T-helper 1 cell (primary cell): Measurements from ENCODE around the gene STOML3.

ENCODE experiments used
- DNase-seq, 5 donors: peaks; one replicate each; pipeline ENCODE4 v3.0.0-alpha.2; 2012 to 2020

STOML3 gene

GRCh38 chr13:38980750-38981078 lies 9.9 kb downstream of the STOML3 start:
- DNase-seq = no peak

DNA sequence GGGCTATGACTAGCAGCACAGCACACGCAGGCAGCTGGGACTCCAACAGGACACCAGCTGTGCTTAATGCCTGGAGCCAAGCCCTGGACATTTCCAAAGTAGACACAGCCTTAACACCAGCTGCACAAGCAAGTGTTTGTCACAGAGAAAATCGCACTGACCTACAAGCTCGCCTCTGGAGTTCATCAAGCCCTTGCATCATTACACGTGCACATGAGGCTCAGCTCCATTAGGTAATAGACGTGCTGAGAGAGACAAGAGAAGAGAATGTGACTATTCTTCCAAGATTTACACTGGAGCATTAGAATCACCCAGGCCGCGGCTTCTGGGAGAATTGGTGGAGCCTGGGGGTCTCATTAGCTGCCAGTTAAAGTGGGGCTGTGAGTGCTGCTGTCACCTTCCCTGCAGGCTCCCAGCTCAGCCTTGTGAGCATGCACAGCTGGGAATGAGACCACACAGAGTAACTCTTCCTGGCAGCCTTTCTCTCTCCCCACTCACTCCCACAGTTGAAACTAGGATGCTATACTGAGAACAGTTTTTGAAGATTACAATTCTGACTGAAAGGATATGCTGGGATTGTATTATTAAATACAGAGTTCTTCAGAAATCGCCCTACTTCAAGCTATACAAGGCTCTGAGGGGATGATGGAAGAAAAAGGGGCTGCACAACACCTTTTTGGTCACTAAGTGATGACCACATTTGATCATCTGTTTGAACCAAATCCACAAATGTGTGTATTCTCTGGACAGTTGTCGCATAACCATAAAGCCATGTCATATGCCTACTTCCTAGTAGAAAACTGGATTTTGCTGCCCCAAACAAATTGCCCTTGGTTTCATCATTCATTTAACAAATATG lies 10.5 kb downstream of the STOML3 start:
- DNase-seq = no peak

DNA sequence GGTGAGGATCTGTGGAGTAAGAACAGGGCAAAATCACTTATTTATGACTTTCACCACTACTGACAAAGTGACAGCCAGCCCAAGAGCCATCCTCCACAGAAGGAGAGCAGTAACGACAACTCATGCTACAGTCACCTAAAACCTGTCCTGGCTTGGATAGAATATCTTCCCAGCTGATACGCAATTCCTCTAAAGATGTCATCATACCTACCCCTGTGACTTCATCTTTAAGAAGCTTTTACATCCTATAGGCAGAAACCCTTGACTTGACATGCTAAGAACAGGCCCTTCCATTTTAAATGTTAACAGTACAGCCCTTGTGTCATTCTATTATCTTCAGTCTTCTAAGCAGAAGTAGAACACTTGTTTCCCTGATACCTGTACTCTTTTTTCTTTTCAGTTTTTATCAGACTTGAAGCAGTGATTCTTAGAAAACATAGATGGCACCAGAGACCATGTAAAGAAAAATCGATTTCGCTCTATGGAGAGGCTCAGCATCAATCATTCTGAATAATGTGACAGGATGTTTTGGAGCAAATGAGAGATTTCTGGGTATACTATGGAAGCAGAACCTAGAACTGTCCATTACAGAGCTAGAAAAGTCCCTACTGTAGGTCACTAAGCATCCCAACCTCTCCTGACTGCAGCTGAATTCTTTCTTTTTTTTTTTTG lies 20.1 kb downstream of the STOML3 start:
- DNase-seq = no peak

- no peak for DNase-seq
Measured at GRCh38 chr13:38969187-38969586, 21.4 kb downstream of the STOML3 start.

DNA sequence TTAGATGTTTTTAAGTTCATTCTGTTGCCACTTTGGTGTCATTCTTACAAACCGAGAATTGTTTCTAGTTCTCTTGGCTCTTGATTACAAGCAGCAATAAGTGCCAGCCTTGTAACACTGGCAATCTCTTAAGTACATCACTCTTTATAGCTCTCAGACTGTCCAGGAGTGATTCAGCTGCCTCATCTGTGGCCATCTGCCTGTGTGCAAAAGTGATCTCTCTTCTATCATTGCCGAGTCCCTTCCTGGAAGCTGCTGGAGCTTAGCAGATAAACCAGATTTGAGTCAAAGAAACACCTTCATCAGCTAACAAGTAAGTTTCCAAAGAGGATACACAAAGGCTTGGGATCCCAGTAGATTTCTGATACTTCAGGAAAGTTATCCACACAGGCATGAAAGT lies 23.2 kb downstream of the STOML3 start:
- no peak for DNase-seq

GRCh38 chr13:38965281-38965680 lies 25.4 kb downstream of the STOML3 start:
- DNase-seq = no peak

GRCh38 chr13:38960175-38960574 lies 30.5 kb downstream of the STOML3 start:
- DNase-seq = no peak

DNA sequence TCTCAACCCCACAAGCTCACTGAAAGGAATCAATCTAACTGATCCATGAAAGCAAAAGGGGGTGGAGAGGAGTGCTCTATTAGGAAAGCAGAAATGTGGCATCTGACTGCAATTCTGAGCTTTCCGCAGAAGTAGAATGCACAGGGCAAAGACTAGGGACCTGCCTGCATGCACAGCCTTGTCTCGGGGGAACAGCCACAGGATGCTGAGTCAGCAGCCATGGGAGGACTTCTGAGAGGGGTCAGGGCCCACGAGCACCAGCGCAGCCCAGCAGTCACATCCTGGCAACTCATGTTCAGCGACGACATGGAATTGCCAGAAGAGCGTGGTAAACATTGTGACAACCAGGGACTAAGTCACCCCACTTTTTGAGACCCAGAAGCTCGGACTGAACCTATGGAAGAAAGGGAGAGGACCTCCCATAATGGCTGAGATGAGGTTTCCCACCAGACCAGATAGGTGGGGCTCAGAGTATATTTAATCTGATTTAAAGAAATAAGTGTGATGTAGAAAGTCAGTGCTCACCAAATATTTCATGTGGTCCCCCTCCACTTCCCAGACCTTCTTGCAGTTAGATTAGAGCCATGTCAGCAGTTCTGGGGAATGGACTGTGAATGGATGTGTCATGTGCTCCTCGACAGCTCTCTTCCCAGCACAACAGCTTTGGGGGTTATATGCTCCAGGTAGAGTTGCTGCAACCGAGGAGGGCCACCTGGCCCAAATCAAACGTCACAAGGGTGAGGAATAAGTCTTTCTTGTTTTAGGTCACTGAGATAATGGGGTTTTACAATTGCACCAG lies 32.6 kb downstream of the STOML3 start:
- DNase-seq = no peak

DNA sequence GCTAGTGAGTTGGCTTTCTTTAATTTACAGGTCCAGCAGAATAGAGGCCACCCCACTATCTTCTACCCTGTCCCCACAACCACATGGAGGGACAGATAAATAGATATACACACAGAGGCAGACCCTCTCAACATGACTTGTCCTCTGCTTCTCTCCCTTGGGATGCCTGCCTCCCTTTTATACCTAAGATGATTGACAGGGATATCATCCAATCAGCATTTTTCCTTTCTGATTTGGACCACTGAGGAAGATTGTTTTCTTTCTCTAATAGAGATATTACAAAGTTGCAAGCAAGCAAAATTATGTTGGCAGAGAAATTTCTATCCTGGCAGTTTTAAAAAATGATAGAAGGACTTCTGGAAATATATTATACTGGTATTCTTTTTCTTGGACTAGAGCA lies 35.8 kb downstream of the STOML3 start:
- DNase-seq = no peak

DNA sequence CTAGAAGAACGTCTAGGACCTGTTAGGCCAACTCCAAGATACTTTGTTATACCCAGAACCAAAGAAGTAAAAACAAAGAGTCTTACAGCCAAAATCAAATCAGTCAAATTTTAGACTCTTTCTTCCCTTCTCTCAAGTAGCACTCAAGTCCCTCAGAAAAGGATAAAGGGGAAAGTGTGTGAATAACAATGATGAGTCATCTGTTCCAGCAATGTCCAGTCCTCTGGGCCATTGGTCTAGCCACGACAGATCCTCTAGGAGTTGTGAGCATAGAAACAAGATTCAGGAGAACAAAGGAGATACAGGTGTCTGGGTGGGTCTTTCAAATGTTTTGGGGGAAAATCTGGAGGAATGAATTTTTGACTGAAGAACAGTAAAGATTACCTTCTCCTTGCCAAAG lies 36.3 kb downstream of the STOML3 start:
- no peak for DNase-seq

DNA sequence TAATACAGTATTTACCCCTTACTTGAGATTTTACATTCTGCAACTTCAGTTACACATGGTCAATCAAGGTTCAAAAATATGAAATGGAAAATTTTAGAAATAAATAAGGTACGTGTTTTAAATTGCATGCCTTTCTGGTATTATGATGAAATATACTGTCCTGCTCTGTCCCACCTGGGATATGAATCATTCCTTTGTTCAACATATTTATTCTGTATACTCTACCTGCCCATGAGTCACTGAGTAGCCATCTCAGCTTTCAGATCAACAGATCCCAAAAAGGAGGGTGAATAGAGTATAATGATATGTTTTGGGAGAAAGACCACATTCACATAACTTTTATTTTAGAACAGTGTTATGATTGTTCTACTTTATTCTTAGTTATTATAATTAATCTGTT lies 37.8 kb downstream of the STOML3 start:
- DNase-seq = no peak

- no peak for DNase-seq
Measured at GRCh38 chr13:38951525-38952313, 38.9 kb downstream of the STOML3 start.

- DNase-seq = no peak
Measured at GRCh38 chr13:38950987-38951386, 39.6 kb downstream of the STOML3 start.

GRCh38 chr13:38947054-38947453 lies 43.6 kb downstream of the STOML3 start:
- no peak for DNase-seq

GRCh38 chr13:38944219-38944618 lies 46.4 kb downstream of the STOML3 start:
- no peak for DNase-seq

GRCh38 chr13:38943231-38943630 lies 47.4 kb downstream of the STOML3 start:
- no peak for DNase-seq

DNA sequence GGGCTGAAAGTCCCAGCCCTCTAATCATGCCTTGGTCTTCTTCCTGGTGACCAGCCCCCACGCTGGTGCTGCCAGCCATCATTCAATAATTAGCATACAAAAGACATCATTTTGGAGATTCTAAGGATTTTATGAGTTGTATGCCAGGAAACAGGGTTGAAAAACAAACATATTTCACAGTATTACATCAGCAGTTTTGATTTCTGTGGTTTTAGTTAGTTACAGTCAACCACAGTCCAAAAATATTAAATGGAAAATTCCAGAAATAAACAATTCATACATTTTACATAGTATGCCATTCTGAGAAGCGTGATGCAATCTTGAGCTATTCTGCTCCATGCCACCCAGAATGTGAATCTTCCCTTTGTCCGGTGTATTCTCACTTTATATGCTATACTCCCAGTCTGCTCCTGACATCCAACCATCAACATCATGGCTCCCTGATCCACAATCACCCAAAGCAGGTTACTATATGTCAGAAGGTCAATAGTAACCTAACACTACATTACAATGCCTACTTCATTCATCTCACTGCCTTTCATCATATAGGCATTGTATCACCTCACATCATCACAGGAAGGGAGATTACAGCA lies 49.2 kb downstream of the STOML3 start:
- DNase-seq = no peak

DNA sequence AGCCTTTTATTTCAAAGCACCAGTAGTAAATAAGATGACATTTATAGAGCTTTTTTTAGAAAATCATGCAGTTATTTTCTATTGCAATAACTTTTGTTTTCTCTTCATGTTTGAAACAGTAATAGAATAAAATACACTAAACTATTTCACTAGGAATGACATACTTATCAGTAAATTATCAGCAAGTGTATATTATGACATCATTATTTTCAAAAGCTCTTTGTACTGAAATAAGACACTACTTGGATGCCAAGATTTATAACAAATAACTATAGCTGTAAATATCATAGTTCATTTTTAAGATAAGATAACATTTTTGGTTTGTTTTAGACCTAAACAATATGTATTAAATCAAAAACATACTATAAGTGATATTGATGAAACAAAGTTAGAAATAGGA lies 56.8 kb downstream of the STOML3 start:
- no peak for DNase-seq

- DNase-seq = no peak
Measured at GRCh38 chr13:38922170-38922569, 68.5 kb downstream of the STOML3 start.

DNA sequence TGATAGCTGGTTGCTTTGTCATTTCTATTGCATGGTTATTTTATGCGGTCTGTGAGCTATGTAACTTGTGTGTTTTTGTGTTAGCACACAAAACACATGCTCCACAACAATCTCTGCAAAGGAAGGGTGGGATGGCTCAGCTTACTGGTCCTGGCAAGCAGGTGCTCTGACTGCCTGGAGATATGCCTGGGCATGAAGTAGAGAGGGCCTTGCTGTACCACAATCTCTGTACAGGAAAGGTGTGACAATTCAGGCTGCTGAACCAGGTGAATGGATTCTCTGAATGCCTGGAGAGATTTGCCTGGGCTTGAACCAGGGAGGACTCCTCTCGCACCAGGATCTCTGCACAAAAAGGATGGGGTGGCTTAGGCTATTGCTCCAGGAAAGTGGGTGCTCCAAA lies 69.5 kb downstream of the STOML3 start:
- DNase-seq = no peak
